COLO668 (cell line): ENCODE data around the gene ARPC1B.
"Not testable (repeated sequence)": the region's sequence is repeated elsewhere in the genome, so short reads cannot be mapped to it uniquely, and the experiment has no call there.

Experiments used
- DNase-seq: peaks from one replicate; lab custom pipeline; 2025; ENCODE audit not compliant: unreplicated experiment; lab: John Stamatoyannopoulos, UW

Gene ARPC1B

DNA sequence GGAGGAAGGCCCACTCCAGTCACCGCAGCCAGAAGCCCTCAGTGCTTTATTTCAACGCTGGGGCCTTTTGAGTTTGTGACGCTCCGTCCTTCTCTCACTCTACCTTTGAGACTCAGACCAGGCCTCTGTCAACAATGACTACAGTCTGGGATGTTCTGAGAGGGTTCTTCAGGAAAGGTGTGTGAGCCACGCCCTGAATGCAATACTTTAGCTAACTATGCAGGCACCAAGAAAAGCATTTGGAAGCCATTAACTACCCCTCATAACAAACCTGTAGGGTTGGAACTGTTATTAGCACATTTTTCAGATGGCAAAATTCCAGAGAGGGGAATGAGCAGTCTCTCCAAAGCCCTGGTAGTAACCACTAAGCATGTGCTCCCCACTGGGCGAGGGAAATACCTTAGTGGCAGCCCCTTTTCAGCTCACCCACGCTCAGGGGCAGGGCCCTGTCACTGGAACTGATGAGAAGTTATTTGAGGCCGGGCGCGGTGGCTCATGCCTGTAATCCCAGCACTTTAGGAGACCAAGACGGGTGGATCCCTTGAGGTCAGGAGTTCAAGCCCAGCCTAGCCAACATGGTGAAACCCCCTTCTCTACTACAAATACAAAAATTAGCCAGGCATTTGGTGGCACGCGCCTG lies 5.7 kb upstream of the ARPC1B start:
- DNase-seq: no peak

DNA sequence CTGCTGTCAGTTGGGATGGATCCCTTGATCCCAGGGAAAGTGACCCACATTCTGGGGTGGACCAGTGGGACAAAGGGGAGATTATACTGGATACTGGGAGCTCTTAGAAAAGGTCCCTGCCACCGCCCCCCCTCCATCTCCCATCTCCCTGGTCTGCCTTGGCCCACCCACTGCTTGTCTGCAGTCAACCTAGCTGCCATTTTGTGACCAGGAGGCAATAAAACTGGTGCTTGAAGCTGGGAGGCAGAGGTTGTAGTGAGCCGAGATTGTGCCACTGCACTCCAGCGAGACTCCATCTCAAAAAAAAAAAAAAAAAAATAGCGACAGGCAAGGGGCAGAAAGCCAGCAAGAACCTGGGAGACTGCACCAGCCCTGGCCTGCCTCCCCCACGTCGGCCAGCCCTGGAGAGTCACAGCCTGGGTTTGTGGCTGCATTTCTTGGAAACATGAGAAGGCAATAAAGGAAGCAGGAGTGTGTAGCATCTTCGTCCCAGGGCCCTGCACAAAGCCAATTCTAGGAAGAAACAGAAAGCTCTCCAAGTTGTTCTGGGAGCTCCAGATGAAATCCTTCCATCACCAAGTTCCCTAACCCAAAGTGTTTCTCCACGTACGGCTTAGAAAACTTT lies 4.7 kb upstream of the ARPC1B start:
- no peak for DNase-seq

DNA sequence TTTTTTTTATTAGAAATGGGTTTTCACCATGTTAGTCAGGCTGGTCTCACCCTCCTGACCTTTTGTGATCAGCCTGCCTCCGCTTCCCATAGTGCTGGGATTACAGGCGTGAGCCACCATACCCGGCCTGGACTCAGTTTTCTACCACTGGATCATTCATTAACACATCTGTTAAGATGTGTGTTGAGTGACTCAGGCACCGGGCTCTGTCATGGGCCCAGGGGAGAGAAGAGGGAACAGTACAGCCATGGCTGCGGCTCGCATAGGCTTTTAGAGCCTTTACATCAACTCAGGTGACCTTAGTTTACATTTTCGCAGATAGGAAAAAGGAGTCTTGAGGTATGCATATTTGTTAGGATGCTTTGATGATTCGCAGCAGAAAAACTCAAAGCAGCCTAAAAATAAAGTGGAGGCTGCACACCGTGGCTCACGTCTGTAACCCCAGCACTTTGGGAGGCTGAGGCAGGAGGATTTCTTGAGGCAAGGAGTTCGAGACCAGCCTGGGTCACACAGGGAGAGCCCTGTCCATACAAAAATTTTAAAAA lies 3.1 kb upstream of the ARPC1B start:
- no peak for DNase-seq

DNA sequence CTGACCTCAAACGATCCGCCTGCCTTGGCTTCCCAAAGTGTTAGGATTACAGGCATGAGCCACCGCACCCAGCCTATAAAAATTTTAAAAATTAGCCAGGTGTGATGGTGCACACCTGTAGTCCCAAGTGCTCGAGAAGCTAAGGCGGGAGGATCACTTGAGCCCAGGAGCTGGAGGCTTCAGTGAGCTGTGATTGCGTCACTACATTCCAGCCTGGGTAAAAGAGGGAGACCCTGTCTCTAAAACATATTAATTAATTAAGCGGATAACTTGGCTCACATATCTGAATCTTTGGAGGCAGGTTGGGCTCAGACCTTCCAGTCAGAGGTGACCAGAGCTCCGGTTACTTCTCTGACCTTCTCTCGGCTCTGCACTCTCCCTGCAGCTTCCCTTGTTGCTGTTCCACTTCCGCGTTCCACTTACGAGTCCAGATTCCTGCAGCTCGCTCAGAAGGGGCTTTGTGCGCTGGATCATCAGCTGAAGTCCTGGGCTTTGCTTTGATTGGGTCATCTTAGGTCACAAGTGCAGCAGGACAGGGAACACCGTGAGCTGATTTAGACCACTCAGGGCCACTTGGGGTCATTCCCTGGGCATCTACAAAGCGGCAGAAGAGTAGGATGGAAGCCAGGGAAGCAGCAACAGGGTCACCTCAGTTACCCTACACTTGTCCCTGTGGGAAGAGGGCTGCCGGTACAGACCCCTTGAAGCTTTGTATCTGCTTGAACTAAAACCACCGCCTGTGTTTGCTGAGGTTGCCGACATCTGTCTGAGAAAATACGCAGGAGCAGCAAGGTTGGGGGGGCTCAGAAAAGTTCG lies 2.0 kb upstream of the ARPC1B start:
- peak; percentile 18 for DNase-seq

DNA sequence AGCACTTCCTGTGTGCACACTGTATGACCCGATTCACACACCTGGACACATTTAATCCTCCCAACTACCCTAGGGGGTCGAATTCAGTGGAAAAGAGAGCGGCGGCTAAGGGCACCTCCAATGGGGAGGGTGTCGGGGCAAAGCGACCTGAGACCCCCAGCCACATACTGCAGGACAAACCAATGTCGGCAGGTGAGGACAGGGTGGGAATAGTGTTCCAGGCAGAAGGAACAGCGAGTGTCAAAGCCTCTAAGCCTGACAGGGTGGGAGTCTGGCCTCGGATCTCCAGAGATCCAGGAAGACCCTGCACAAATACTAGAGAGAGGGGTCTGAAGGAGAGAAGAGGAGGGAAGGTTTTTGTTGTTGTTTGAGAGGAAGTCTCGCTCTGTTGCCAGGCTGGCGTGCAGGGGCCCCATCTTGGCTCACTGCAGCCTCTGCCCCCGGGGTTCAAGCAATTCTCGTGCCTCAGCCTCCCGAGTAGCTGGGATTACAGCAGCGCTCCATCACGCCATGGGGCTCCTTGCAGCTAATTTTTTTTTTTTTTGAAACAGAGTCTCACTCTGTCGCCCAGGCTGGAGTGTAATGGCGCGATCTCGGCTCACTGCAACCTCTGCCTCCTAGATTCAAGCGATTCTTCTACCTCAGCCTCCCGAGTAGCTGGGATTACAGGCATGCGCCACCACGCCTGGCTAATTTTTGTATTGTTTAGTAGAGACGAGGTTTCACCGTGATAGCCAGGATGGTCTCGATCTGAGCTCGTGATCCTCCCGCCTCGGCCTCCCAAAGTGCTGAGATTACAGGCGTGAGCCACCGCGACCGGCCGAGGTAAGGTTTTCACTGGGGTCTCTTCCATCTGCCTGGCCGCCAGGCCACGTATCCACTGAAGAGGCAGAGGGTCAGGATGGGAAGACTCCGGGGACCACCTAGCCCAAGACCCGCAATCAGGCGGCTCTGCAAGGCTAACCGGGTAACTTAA lies 1.2 kb upstream of the ARPC1B start:
- no peak for DNase-seq

DNA sequence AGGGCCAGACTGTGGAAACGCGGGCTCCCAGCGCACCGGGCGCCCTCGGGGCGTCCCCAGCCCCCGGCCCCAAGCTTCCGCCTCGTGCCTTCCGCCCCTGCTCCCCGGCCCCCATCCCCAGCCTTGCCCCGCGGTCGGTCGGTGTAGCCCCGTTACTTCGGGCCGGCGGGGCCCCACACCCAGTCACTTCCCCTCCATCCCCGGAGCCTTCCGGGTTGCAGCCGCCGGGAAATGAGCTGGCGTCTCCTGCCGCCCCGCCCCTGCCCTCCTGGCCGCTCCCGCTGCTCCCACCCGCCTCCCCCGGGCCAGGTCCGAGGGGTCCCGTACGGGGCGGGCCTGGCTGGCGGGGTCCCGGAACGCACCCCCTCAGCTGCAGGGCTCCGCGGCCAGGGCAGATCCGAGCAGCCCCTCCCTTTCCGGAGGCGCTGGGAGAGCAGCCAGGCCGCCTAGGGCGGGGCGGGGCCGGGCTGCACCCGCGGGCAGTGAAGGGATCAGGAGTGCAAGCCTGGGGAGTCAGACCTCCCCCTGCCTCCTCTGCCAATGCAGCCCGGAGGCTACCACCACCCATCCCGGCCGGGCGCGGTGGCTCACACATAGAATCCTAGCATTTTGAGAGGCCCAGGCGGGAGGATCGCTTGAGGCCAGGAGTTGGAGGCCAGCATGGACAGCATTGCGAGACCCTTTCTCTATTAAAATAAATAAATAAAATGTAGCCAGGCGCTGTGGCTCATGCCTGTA lies 709 bp downstream of the ARPC1B start:
- DNase-seq: peak; percentile 76

DNA sequence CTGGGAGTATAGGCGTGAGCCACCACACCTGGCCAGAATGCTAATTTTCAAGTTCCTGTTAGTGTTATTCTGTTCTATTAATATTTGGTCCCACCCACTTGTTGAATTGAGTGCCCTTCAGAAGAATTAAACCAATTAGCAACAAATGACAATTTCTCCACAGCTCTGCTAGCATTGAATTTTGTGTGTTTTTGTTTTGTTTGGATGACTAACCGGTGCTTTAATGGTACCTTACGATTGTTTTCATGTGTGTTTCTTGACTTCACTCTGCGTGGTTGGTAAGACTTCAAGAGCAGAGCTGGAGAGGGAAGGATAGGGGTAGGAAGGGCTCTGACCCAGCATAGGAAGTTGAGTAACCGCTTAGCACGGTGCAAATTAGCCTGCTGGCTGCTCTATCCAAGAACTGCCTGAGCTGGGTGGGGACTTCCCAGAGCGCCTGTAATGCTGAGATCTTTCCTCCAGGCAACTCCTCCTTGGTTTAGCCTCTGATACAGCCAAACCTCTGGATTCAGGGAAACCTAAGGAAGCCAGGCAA lies 4.6 kb downstream of the ARPC1B start:
- no peak for DNase-seq

DNA sequence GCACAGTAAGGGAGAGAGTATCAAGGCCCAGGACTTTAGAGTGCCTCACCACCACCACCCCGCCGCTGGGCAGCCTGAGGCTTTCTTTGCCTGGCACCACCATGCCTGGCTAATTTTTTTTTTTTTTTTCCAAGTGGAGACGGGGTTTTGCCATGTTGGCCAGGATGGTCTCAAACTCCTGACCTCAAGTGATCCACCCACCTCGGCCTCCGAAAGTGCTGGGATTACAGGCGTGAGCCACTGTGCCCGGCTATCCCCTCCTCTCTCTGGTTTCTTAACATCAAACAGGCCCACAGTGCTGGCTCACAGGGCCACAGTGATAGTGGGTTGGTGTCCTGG lies 5.1 kb downstream of the ARPC1B start:
- DNase-seq: not testable (repeated sequence)

DNA sequence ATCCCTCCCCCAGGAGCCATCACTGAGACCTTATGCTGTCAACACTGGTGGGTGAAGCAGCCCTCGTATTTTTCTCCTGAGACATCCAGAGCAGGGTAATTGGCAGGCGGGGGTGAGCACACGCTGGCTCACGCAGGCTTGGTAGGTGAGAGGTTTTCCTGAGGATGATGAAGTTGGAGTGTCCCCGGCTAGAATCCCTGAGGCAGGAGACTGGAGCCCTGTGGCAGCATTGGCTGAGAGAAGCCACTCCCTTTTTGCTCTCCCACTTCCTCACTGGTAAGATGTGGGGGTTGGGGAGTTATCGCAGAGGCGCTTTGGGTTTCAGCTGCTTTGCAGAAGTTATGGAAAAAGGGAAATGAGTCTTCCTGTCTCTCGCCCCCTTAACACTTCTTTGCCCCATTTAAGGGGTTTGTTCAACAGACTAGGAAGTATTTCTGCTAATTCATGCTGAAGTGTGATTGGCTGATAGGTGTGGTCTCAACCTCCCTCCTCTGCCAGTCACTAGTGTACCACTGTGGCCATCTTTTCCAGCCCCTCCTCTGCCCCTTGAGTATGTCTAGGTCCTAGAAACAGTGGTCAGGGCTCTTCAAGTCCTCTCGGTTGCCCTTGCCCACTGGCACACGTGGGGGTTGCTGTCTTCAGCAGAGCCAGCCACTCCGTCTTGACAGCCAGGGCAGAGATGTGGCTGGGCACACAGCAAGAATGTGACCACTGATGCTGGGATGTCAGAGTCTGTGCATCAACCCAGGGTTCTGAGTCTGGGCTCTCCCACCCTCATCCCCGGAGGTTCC lies 5.7 kb downstream of the ARPC1B start:
- no peak for DNase-seq

DNA sequence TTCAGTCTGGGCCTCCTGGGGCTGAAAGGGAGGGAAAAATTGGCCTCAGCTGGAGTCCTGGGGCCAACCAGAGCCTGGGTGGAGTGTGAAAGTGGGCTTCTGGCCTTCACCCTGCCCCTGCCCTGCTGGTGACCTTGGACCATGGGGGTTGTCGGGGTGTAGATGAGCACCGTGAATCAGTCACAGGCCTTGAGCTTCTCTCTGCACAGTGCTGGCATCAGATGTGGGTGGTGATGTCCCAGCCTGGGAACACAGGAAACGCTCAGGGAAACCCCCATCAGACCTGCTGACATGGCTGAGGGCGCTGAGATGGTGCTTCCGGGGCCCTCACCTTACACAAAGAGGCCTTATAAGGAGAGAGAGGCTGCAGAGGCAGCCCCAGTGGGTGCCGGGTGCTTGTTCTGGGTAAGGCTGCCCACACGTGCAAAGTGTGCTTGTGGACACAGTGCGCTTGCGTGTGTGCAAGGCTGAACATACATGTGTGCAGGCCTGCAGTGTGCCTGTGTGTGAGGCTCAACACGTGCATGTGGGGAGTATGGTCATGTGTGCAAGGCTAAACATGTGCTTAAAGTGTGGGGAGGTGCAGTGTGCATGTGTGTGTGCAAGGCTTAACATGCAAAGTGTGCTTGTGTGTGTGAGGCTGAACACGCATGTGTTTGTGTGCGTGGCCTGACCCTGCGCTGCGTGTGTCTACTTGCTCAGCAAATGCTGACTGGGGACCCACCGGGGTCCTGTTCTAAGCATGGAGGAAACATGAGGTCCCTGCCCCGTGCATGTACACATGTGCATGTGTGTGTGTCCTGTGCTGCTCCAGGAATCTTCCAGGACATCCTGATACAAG lies 6.5 kb downstream of the ARPC1B start:
- DNase-seq: no peak

DNA sequence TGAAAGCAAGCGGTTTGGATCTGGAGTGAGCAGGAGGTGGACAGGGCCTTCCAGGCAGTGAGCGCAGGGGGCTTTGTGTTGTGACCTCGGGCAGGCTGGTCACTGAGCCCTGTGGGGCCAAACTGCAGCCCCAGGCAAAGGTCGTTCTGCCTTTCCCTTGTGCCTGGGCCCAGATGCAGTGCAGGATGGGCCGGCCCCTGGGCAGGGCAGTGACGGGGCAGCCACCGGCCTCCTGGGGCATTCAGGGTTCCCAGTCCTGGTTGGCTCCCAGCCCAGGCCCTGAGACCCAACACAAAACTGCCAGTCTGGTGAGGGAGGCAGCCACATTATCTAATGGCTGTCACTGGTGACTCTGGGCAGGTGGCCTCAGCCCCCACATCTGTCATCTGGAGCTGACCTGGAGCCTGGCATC lies 7.1 kb downstream of the ARPC1B start:
- no peak for DNase-seq

DNA sequence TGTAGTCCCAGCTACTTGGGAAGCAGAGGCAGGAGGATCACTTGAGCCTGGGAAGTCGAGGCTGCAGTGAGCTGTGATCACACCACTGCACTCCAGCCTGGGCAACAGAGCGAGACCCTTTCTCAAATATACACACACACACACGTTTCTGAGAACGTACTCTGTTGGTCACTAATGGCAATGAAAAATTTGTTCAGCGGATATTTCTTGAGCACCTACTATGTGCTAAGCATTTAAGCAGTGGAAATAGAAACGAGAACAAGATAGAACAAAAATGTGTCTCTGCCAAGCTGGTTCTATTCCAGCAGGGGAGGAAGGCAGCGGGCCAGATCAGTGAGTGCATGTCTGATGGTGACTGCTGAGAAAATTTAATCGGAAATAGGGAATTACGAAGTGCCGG lies 8.7 kb downstream of the ARPC1B start:
- no peak for DNase-seq

DNA sequence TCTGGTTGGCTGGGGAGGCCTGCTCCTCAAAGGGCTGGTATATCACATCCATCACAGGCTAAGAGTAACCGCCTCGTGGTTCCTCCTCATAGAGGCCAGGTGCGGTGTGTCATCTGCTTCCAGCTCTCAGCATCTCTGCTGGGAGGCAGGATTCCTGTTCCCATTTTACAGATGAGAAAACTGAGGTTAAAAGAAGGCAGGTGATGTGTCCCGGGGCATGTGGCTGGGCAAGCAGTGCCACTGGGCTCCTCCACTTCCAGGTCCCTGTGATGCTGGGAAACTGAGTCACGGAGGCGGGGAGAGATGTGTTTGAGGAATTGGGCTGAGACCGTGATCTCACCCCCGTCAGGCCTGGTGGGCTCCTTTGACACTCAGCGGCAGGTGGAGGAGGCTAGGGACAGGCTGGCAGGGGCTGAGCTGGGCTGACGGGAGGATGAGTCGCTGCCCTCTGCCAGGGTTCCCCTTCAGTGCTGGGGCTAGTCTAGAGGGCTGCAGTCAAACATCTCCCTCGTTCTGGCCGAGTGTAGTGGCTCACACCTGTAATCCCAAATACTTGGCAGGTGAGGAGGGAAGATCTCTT lies 9.4 kb downstream of the ARPC1B start:
- no peak for DNase-seq

DNA sequence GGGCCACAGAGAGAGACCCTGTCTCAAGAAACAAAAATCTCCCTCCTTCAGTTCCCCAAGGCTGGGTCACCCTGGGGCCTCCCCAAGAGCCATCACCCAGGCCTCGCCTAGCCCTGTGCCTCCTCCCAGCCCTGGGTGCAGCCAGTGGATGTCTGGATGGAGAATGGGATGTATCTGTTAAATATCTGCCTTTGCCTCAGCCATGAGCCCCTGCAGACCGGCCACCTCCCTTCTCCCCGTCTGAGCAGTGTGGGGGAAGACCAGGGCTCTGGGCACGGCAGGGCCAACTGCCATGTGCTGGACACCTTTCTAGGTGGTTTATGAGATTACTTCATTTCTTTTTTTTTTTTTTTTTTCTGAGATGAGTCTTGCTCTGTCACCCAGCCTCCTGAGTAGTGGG lies 10.0 kb downstream of the ARPC1B start:
- DNase-seq: no peak

DNA sequence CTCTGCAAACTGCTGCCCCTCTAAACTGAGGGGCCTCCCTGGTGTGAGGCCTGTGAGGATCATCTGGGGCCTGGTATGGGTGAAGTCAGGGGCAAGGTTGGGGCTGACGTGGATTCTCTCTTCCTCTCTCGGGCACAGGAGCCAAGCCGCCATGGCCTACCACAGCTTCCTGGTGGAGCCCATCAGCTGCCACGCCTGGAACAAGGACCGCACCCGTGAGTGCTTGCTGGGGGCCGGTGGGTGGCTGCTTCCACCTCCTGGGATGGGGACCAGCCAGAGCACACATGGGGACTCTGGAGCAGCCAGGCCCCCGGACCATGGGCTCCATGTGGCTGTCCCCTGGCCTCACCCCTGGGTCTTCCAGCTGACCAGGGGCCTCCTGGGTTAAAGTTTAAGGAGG lies 11.0 kb downstream of the ARPC1B start:
- DNase-seq: no peak

DNA sequence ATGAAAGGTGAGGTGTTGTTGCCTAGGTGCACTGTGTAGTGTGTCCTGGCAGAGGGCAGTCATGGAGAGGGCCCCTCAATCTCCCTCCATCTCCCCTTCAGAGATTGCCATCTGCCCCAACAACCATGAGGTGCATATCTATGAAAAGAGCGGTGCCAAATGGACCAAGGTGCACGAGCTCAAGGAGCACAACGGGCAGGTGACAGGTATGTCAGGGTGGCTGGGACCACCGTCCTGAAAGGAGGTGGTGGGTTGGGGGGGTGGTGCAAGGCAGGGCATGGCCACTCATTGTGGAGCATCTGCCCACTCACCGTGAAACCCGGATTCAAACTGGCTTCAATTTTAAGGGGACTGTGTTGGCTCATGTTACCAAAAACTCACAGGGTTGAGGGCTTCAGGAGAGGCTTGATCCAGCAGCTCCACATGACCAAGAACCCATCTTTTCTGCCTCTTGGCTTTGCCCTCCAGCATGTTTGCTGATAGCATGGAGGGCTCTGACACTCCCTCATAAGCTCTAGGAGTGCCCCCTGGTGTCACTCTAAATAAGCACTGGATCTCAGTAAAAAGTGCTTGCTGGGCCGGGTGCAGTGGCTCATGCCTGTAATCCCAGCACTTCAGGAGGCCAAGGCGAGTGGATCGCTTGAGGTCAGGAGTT lies 12.2 kb downstream of the ARPC1B start:
- DNase-seq: no peak

DNA sequence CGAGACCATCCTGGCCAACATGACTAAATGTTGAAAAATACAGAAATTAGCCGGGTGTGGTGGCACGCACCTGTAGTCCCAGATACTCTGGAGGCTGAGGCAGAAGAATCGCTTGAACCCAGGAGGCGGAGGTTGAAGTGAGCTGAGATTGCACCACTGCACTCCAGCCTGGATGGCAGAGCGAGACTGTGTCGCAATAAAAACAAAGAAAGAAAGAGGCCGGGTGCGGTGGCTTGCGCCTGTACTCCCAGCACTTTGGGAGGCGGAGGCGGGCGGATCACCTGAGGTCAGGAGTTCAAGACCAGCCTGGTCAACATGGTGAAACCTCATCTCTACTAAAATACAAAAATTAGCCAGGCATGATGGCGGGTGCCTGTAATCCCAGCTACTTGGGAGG lies 12.7 kb downstream of the ARPC1B start:
- not testable (repeated sequence) for DNase-seq
